Measurements from ENCODE around the gene JAK3. TPM values are rescaled to one million over a fixed set of nuclear protein-coding genes. Genes with fewer than 3 reads are reported as not detected.

JAK3 gene
- total and polyA plus RNA-seq, 10 of the 15 experiments (the other 5 are each of a cell fraction or from before 2014, with no cell fraction given): 7.8 to 67.9 (median 33.3) TPM

DNA sequence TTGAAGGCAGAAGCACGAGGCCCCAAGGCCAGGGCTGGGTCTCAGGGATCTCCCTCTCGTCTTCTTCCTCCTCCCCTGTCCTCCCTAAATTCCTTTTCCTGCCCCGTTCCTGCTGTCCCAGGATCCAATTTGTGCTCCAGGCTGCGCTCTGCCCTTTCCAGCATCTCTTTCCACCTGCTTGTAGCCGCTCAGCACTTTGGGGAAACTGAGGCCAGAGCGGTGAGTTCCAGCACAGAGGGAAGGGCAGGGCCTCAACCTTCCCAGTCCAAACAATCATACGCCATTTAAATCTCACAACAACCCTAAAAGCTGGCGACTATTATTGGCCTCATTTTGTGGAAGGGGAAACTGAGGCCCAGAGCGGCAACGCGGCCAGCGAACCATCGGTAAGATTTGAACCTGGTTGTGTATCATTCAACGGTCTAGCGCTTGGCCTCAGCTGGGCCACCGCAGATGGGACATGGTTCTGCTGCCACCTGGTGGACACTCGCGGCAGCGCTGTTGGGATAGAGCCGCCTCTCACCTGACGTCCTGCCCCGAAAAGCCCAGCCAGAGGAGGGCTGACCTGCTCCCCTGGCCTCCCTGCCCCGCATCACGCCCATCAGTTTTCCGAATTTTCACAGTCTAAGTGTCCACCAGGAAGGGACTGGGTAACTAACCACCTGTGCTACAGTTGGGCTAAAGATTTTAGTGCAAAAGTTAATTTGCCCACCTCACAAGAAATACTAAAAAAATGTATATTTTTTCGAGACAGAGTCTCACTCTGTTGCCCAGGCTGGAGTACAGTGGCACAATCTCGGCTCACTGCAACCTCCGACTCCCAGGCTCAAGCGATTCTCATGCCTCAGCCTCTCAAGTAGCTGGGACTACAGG is 7.7 kb upstream of the JAK3 start (continued):
- TF ChIP-seq, protein P1, sequence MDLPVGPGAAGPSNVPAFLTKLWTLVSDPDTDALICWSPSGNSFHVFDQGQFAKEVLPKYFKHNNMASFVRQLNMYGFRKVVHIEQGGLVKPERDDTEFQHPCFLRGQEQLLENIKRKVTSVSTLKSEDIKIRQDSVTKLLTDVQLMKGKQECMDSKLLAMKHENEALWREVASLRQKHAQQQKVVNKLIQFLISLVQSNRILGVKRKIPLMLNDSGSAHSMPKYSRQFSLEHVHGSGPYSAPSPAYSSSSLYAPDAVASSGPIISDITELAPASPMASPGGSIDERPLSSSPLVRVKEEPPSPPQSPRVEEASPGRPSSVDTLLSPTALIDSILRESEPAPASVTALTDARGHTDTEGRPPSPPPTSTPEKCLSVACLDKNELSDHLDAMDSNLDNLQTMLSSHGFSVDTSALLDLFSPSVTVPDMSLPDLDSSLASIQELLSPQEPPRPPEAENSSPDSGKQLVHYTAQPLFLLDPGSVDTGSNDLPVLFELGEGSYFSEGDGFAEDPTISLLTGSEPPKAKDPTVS (IDR thresholded peaks at IDR 0.05; ENCODE audit: low read depth, low read length): no peak
- TF ChIP-seq, protein P2, sequence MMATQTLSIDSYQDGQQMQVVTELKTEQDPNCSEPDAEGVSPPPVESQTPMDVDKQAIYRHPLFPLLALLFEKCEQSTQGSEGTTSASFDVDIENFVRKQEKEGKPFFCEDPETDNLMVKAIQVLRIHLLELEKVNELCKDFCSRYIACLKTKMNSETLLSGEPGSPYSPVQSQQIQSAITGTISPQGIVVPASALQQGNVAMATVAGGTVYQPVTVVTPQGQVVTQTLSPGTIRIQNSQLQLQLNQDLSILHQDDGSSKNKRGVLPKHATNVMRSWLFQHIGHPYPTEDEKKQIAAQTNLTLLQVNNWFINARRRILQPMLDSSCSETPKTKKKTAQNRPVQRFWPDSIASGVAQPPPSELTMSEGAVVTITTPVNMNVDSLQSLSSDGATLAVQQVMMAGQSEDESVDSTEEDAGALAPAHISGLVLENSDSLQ (IDR thresholded peaks at IDR 0.05): no peak; the same call in 1 of the 2 replicates
- TF ChIP-seq, protein P3, sequence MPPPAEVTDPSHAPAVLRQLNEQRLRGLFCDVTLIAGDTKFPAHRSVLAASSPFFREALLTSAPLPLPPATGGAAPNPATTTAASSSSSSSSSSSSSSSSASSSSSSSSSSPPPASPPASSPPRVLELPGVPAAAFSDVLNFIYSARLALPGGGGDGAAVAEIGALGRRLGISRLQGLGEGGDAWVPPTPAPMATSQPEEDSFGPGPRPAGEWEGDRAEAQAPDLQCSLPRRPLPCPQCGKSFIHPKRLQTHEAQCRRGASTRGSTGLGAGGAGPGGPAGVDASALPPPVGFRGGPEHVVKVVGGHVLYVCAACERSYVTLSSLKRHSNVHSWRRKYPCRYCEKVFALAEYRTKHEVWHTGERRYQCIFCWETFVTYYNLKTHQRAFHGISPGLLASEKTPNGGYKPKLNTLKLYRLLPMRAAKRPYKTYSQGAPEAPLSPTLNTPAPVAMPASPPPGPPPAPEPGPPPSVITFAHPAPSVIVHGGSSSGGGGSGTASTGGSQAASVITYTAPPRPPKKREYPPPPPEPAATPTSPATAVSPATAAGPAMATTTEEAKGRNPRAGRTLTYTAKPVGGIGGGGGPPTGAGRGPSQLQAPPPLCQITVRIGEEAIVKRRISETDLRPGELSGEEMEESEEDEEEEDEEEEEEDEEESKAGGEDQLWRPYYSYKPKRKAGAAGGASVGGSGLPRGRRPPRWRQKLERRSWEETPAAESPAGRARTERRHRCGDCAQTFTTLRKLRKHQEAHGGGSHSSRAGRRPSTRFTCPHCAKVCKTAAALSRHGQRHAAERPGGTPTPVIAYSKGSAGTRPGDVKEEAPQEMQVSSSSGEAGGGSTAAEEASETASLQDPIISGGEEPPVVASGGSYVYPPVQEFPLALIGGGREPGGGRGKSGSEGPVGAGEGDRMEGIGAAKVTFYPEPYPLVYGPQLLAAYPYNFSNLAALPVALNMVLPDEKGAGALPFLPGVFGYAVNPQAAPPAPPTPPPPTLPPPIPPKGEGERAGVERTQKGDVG (CRISPR knock-in tag; IDR thresholded peaks at IDR 0.05): no peak
- TF ChIP-seq YY1 (IDR thresholded peaks at IDR 0.05; ENCODE audit: low read depth, low read length) (no peak), RAD21 (IDR thresholded peaks at IDR 0.05; ENCODE audit: insufficient read depth, low read depth, low read length) (peak; percentile 86), MTA3 (IDR thresholded peaks at IDR 0.05; ENCODE audit: borderline replicate concordance, low read length) (no peak), RCOR1 (conservative IDR thresholded peaks at IDR 0.05; ENCODE audit: low read depth, low read length) (no peak), PML (IDR thresholded peaks at IDR 0.05; ENCODE audit: low read length) (no peak), RBBP5 (conservative IDR thresholded peaks at IDR 0.05) (no peak), NFYB (IDR thresholded peaks at IDR 0.05; ENCODE audit: insufficient read depth, low read depth, low read length) (no peak), HDGF (IDR thresholded peaks at IDR 0.05) (no peak), FOXK2 (IDR thresholded peaks at IDR 0.05) (no peak; the same call in 1 of the 2 replicates), SMAD1 (IDR thresholded peaks at IDR 0.05; ENCODE audit: low read depth, partially characterized antibody) (no peak), ZNF207 (IDR thresholded peaks at IDR 0.05; ENCODE audit: borderline replicate concordance) (peak; percentile 51; the same call in 1 of the 2 replicates), NBN (IDR thresholded peaks at IDR 0.05) (no peak), POLR2AphosphoS2 (IDR thresholded peaks at IDR 0.05; ENCODE audit: low read depth, low read length) (no peak), PAX5 (IDR thresholded peaks at IDR 0.05; ENCODE audit: borderline replicate concordance, low read depth, low read length) (0 out of 2 replicates have a peak, but pooled peaks have one; percentile 20), POU2F2 (IDR thresholded peaks at IDR 0.05; ENCODE audit: borderline replicate concordance, low read depth, low read length) (0 out of 3 replicates have a peak, but pooled peaks have one; percentile 46)
- TF ChIP-seq, protein P4, sequence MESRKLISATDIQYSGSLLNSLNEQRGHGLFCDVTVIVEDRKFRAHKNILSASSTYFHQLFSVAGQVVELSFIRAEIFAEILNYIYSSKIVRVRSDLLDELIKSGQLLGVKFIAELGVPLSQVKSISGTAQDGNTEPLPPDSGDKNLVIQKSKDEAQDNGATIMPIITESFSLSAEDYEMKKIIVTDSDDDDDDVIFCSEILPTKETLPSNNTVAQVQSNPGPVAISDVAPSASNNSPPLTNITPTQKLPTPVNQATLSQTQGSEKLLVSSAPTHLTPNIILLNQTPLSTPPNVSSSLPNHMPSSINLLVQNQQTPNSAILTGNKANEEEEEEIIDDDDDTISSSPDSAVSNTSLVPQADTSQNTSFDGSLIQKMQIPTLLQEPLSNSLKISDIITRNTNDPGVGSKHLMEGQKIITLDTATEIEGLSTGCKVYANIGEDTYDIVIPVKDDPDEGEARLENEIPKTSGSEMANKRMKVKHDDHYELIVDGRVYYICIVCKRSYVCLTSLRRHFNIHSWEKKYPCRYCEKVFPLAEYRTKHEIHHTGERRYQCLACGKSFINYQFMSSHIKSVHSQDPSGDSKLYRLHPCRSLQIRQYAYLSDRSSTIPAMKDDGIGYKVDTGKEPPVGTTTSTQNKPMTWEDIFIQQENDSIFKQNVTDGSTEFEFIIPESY (IDR thresholded peaks at IDR 0.05): no peak
- TF ChIP-seq, protein P5, sequence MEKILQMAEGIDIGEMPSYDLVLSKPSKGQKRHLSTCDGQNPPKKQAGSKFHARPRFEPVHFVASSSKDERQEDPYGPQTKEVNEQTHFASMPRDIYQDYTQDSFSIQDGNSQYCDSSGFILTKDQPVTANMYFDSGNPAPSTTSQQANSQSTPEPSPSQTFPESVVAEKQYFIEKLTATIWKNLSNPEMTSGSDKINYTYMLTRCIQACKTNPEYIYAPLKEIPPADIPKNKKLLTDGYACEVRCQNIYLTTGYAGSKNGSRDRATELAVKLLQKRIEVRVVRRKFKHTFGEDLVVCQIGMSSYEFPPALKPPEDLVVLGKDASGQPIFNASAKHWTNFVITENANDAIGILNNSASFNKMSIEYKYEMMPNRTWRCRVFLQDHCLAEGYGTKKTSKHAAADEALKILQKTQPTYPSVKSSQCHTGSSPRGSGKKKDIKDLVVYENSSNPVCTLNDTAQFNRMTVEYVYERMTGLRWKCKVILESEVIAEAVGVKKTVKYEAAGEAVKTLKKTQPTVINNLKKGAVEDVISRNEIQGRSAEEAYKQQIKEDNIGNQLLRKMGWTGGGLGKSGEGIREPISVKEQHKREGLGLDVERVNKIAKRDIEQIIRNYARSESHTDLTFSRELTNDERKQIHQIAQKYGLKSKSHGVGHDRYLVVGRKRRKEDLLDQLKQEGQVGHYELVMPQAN (conservative IDR thresholded peaks at IDR 0.05): no peak

Measured in GM12878 (cell line).